Epithelial cell of prostate (primary cell): Measurements from ENCODE around the gene ETFA.

Experiments
- DNase-seq: peaks from one replicate; pipeline ENCODE4 v3.0.0-alpha.2; 2011; ENCODE audit warnings: low read depth, low spot score
- H3K27ac ChIP-seq: fragments of 450-650 bp; 2 replicates; pipeline ENCODE4 v1.5.1; 2017; ENCODE audit warnings: mild to moderate bottlenecking

Gene ETFA

DNA sequence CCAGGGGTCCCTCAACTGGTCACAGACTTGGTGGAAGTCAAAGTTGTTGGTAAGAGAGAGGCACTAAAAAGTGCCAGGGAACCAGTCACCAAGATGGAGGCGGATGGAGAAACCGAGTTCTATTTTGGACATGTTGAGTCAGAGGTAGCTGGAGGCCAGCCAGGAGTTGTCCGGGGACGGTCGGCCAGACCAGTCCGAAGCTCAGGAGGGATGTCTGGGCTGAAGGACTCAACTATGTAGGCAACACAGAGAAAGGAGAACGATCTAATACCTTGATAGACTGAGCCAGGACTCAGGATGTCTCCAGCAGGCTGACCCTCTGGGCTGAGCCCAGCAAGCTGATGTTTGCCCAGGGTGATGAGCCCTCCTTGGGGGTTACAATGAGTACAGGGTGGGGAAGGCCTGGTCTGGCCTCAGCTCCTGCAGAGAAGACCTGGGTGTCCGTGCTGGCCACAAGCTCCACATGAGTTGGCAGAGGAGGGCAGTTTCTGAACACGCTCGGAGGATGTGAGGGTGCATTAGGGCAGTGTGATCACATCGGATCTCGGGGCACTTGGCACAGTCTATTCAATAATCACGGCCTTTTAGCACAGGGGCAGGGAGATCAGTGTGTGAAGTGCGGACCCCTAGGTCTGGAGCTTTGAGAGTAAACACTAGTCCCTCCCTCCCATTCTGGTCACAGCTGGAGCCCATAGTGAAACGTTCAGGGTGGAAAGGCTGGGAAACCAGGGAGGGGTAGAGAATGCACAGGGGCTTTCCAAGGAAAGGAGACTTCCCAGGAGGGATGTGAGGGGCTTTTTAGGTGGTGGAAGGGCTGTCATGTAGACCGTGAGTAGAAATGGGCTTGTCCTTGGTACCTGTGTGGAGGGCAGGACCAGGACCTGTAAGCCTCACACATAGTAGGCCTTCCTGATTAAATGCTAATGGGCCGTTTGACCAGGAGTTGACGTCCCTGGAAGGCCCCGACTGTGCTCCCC is 111.9 kb downstream of the ETFA start:
- DNase-seq, result no peak
- no peak overlapping the region for H3K27ac ChIP-seq

DNA sequence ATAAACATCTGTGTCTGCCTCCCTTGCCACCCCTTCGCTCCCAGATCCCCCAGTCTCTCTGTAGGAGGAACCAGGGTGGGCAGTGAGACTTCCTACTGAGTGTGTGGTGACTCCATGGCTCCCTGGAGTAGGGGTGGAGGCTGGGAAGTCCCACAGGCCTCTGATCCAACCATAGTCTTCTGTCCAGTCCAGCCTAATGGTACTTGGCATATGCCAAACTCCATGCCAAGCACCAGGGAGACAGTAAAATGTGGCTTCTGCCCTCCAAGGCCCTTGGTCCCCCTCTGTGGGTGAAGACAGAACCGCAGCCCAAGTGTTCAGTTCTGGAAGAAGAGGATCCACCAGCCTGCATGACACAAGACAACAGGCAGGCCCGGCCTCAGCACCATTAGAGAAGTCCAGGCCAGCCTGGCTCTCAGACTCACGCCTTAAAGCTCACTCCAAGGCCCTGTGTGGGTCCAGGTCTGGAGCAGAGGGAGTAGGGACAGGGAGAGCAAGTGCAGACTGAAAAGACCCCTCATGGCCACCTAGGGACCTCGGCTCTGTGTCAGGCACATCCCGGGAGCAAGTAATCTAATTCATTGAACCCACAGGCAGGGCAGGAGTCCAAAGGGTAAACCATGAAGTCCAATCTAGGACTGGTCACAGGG is 112.7 kb downstream of the ETFA start:
- H3K27ac ChIP-seq, result peak overlapping the region; percentile 80
- DNase-seq, result no peak

DNA sequence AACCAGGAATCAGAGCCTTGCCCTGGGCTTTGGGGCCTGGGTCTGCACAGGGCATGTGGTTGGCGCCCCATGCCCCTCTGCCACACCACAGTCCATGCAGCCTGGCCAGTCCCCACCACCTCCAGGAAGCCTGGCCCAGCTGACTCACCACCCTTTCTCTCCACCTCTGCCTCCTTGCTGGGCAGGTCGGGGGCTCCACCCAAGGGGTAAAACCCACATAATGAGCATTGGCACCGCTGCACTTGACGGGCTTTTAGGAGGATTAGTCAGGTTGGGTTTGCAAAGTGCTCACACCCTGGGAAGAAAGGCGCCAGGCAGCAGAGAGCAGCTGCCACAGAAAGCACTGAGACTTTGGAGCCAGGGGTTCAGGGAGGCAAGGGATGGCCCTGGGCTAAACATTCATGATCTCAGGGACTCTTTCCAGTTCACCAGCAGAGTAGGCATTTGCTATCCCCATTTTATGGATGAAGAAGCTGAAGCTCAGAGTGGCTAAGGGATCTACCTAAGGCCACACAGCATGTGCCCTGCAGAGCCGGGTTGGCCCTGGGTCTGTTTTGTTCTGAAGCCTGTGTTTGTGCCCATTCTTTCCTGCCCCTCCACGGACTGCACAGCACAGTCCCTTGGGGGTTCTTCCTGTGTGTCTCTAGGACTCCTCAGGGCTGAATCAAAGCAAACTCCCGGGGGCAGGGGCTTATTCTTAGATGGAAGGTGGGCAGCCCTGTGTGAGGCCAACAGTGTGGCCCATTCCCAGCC is 113.4 kb downstream of the ETFA start:
- H3K27ac ChIP-seq, result peak overlapping the region; percentile 80
- DNase-seq, result no peak

- DNase-seq, result peak; percentile 69
Measured at GRCh38 chr15:76196269-76197231, 114.7 kb downstream of the ETFA start.

DNA sequence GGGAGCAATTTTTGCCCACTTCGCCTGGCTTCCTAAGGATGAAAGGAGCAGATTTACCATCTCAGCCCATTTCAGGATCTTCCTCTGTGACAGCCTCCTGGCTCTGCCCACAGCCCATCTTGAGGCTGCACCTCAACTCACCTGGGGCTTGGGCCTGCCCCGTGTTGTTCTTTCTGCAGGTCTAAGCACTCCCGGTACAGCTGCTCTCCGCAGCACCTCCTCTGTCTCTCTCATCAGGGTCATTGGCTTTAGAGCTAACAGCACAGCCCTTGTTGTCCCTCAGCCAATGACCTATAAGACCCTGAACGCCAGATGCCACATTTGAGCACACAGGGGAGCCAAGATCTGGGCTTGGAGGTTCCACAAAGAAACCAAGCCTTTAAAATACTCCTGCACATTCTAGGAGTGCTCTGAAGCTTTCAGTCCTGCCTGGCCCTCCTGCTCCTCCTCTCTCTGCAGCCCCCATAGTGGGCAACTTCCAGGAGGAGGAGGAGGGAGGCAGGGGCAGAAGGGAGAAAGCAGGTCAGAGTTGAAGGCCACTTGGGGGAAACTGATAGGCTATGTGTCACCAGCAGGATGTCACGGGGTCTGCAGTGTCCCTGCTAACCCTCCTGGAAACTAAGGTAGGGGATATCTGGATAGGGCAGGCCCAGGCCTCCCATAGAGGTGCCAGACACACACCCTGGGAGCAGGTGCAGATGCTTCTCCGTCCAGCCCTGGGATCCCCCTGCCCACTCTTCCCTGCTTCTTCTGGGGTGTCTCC is 115.6 kb downstream of the ETFA start:
- DNase-seq, result no peak
- peak overlapping the region; percentile 80 for H3K27ac ChIP-seq

More at GRCh38 chr15:76196269-76197231, 114.7 kb downstream of the ETFA start:
- H3K27ac ChIP-seq, result peak overlapping the region; percentile 80

DNA sequence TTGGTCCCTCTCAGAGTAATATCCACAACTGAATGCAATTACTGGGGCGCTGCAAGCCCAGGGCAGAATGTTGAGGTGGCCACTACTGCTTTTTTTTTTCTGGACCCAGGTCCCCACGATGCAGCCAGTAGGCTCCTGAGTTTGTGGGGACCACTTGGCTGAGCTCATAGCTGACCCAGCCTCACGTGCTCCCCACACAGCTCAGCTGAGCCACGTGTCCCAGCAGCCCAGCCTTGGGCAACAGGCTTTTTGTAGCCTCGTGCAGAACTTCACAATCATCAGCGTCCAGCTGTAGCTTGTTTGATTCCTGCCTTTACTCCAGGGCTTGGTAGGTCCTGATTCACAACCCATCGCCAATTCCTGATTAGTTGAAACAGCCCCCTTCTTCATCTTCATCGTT is 117.3 kb downstream of the ETFA start:
- no peak for DNase-seq
- no peak overlapping the region for H3K27ac ChIP-seq

- no peak for DNase-seq
- no peak overlapping the region for H3K27ac ChIP-seq
Measured at GRCh38 chr15:76192715-76193114, 118.6 kb downstream of the ETFA start.

DNA sequence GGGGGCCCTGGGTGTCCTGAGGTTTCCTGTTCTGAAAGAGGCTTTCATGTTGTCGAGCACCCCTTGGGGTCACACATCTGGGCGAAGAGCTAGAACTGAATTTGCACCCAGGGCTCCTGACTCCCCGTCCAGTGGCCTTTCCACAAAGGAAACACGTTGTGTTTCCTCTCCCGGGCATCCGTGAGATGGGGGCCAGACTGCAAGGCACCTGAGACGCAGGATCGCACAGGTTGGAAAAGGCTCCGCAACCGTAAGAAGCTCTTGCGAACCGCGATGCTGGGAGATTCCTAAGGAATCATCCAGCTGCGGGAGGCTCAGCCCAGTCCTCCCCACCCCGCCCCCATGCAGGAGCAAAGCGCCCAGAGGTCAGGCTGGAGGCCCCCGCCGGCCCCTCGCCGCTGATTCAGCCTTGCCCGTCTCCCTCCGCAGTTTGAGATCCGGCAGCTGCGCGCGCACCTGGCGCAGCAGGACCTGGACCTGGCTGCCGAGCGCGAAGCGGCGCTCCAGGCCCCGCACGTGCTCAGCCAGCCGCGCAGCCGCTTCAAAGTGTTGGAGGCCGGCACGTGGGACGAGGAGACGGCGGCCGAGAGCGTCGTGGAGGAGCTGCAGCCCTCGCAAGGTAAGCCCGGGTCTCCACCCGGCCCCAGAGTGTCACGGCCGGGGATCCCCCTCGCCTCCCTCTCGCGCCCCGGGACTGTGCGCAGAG is 119.6 kb downstream of the ETFA start:
- no peak for DNase-seq
- H3K27ac ChIP-seq, result no peak overlapping the region

DNA sequence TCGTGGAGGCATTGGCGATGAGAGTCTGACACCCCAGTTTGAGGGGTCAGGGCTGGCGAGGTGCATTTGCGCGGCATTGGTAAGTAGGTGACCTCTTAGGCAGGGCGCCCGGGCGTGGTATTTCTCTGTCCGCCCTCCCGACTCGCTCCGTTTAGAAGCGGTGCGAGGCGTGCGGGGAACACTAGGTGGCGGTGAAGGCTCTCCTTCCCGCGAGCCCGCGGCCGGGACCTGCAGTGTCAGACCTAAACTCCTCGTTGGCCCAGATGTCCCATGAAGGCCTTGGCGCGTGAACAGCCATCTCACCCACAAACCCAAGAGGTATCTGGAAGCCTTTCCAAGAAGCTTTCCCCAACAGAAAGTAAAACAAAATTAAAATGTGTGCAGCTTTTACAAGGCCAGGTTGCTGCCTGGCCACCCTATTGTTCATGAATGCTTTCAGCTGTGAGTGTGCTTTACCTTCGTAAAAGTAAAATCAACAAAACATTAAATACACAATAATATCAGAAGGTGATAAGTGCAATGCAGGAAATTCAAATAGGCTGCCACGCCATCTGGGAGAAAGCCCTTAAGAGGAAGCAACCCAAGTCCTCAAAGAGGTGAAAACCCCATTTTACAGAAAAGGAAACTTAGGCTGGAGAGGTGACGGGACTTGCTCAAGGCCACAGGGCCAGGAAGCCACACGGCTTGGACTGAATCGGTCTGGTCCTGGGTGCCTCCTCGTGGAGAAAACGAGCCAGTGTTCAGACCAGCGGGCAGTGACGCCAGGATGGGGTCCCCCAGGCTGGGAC is 120.3 kb downstream of the ETFA start:
- no peak overlapping the region for H3K27ac ChIP-seq
- DNase-seq, result no peak

DNA sequence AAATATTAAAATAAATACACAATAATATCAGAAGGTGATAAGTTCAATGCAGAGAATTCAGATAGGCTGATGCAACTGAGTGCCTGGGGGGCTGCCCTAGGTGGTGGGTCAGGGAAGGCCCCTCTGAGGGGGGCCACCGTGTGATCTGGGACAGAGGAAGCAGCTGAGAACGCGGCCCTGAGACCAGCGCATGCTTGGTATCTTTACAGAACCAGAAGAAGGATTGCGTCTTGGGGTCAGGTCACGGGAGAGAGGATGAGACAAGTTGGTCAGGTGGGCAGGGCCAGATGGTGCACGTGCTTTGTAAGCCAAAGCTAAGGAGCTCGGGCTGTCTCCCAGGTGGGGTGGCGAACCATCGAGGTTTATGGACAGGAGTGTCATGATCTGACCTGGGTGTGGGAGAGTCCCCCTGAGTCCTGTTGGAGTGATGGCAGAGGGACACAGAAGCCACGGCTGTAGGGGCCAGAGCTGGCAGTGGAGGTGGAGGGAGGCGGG is 121.2 kb downstream of the ETFA start:
- no peak for DNase-seq
- no peak overlapping the region for H3K27ac ChIP-seq

GRCh38 chr15:76189106-76189505 is 122.2 kb downstream of the ETFA start:
- no peak for DNase-seq
- H3K27ac ChIP-seq, result no peak overlapping the region

GRCh38 chr15:76187163-76187562 is 124.1 kb downstream of the ETFA start:
- no peak overlapping the region for H3K27ac ChIP-seq
- no peak for DNase-seq

DNA sequence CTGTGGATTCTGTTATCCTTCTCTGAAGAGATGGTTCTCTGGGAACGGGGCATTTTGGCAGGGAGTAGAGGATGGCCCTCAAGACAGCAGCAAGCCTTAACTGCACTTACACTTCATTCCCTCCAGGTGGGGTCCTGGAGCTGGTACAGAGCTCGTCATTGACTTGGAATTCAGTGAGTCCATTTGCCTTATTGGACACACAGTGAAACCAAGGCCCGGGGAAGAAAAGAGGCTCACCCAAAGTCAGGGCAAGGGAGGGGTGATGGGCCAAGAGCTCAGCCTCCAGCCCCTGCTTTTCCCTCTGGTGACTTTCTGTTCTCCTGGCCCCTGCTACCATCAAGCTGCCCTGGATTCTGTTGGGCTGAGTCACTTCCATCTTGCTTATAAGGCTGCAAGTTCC is 125.6 kb downstream of the ETFA start:
- H3K27ac ChIP-seq, result no peak overlapping the region
- no peak for DNase-seq

- no peak for DNase-seq
- H3K27ac ChIP-seq, result no peak overlapping the region
Measured at GRCh38 chr15:76184650-76185035, 126.6 kb downstream of the ETFA start.

DNA sequence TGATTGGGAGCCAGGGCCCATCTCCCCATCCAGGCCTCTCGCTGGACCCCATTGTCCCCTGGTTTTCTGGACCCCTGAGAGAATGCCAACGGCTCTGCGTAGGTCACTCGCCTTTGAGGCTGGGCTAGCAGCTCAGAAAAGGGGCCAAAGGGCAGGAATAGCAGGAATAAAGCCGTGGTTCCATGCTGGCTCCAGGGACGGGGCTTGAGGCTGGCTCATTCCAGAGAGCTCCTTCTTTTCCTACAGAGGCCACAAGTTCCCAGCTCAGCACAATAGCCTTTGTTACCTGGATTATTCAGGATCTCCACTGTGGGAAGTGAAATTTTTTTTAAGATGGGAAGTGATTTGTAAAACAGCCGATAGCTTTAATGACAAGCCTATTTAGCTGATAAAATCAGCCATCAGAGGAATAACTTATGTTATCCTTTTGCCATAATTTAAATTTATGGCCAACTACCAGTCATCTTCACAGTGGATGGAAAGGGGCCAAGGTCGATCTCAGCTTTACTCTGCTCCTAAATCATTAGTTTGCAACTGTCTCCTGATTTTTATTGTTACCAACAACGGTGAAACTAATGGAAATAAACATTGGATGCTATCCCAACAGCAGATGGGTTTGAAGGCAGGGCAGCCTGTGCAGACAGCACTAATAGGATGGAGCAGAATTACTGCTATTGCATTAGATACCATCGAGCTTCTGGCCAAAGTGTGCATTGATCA is 127.2 kb downstream of the ETFA start:
- no peak overlapping the region for H3K27ac ChIP-seq
- no peak for DNase-seq

DNA sequence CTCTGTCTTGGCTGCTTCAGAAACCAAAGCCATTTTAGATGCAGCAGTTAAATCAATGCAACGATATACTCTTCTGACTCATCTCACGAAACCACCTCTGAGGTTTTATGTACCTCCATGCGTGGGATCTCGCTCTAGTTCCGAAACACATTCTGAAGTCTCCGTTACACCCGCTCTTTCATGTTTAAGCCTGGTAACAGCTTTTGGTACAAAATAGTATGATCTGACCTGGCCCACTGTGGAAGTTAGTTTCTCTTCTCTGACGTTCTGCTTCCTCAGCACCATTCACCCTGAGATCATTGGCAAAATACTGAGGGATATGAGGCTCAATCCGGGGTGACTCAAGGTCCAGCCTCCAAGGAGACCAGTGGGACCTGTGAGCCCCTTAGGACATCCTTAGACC is 129.6 kb downstream of the ETFA start:
- no peak overlapping the region for H3K27ac ChIP-seq
- no peak for DNase-seq

GRCh38 chr15:76180321-76180720 is 130.9 kb downstream of the ETFA start:
- H3K27ac ChIP-seq, result no peak overlapping the region
- DNase-seq, result no peak
